CD8-positive, alpha-beta memory T cell (primary cell): ENCODE data around the gene TRIM39. TPM values are rescaled to one million over a fixed set of nuclear protein-coding genes. Genes with fewer than 3 reads are reported as not detected.
"Not testable (repeated sequence)": the region's sequence is repeated elsewhere in the genome, so short reads cannot be mapped to it uniquely, and the experiment has no call there.

ENCODE experiments used
- CTCF ChIA-PET: fragments of 350-600 bp; sonication (Branson Sonifier 250); formaldehyde crosslinking; loops from one replicate; lab custom pipeline; 2021; ENCODE audit warnings: antibody characterized with exemption; lab: Charles Lee
- POLR2A ChIA-PET: fragments of 350-600 bp; sonication (Branson Sonifier 250); formaldehyde crosslinking; loops from one replicate; lab custom pipeline; 2021; ENCODE audit warnings: antibody characterized with exemption; lab: Charles Lee
- DNase-seq, 5 donors: peaks; one replicate each; pipeline versions ENCODE4 v3.0.0 to v3.0.0-alpha.2; 2020 to 2022; ENCODE audit warnings: mixed read lengths in 1 of 5
- H3K27ac ChIP-seq: one replicate; pipeline ENCODE4 v1.7.0; 2013; ENCODE audit warnings: low read depth, mild to moderate bottlenecking, low read length, moderate library complexity
- H3K27me3 ChIP-seq: 2 replicates; pipeline ENCODE4 v1.7.0; 2013; ENCODE audit warnings: low read length, mild to moderate bottlenecking; ENCODE audit not compliant: insufficient read depth, poor library complexity, severe bottlenecking
- H3K36me3 ChIP-seq: 2 replicates; pipeline ENCODE4 v1.7.0; 2013; ENCODE audit warnings: mild to moderate bottlenecking, low read length, moderate library complexity; ENCODE audit not compliant: insufficient read depth
- H3K4me1 ChIP-seq: 2 replicates; pipeline ENCODE4 v1.7.0; 2013; ENCODE audit warnings: mild to moderate bottlenecking, low read length, moderate library complexity; ENCODE audit not compliant: insufficient read depth
- H3K4me3 ChIP-seq: 2 replicates; pipeline ENCODE4 v1.7.0; 2013; ENCODE audit warnings: mild to moderate bottlenecking, low read length
- H3K9me3 ChIP-seq: 2 replicates; pipeline ENCODE4 v1.7.0; 2013; ENCODE audit warnings: mild to moderate bottlenecking, low read length
- H3K27ac Mint-ChIP-seq, 8 donors: one replicate each; pipeline ENCODE4 v1.8.0; 2020 to 2021; ENCODE audit warnings: mixed read lengths in 8 of 8, mild to moderate bottlenecking in 6 of 8, inconsistent platforms in 3 of 8, moderate library complexity in 3 of 8
- H3K27me3 Mint-ChIP-seq, 2 donors: one replicate each; pipeline ENCODE4 v1.8.0; 2020 to 2021; ENCODE audit warnings: mixed read lengths in 2 of 2, mild to moderate bottlenecking in 1 of 2, moderate library complexity in 1 of 2
- H3K36me3 Mint-ChIP-seq, 3 donors: one replicate each; pipeline ENCODE4 v1.8.0; 2020 to 2021; ENCODE audit warnings: mixed read lengths in 3 of 3, inconsistent platforms in 1 of 3, mild to moderate bottlenecking in 1 of 3
- H3K4me1 Mint-ChIP-seq, 3 donors: one replicate each; pipeline ENCODE4 v1.8.0; 2020 to 2021; ENCODE audit warnings: mixed read lengths in 3 of 3, inconsistent platforms in 1 of 3, mild to moderate bottlenecking in 1 of 3
- H3K4me3 Mint-ChIP-seq, 7 donors: one replicate each; pipeline ENCODE4 v1.8.0; 2020 to 2021; ENCODE audit warnings: mixed read lengths in 7 of 7, mild to moderate bottlenecking in 6 of 7, moderate library complexity in 4 of 7, inconsistent platforms in 2 of 7
- H3K9me3 Mint-ChIP-seq, 5 donors: one replicate each; pipeline ENCODE4 v1.8.0; 2020 to 2022; ENCODE audit warnings: mixed read lengths in 5 of 5, mild to moderate bottlenecking in 3 of 5, moderate library complexity in 2 of 5, inconsistent platforms in 1 of 5
- polyA plus RNA-seq: library from polyadenylated mRNA; unstranded; fragments of 300-500 nt; fragmentation: Illumina TruSeq; gene quantifications from one replicate; pipeline ENCODE4 v1.2.3, GENCODE V29; 2021
- total RNA-seq, 2 experiments: library from RNA; stranded (reverse); gene quantifications; one replicate each; pipeline ENCODE4 v1.2.3, GENCODE V29; 2021

The TRIM39 gene
- total RNA-seq: 10 to 100 TPM; 19.9 to 21.9 TPM
- polyA plus RNA-seq: 12.0 TPM

DNA sequence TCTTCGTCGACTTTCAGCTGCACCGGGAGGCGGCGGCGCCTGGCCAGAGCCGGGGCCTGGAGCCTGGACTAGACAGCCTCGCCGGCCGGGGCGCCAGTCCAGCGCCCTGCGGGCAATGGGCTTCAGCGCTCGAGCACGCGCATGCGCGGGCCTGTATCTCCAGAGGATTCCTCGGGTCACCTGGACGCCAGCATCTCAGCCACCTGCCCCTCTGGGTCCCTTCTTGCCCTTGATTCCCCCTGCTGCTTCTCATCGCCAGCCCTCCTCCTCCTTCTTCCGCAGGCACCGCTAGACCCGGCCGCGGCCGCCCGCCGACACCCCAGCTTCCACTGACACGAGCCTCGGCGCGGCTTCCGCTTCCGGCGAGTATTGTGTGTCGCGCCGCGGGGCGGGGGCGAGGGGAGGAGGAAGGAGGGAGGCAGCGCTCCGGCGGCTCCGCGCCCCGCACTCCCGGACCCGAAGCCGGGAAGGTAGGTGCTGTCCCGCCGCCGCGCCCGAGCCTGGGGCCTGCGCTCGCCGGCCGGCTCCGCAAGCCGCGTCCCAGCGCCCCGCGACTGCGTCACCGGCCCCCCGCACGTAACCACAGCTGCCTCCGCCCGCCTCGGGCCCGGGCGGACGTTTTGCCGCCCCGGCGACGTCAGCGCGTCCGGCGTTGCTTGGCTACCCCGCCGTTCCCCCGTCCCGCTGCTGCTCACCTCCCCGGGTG is at the start of gene TRIM39:
TSS of gene TRIM39 (plus strand) at position 402 of the 706 bp plus-strand sequence. CDS start 2,391 bp downstream, outside the sequence.
- CTCF ChIA-PET: interaction anchor here (1.0 to 2.6 kb wide), 5 partner anchors 10 to 107 kb away, joined by 3 to 11 read pairs (median 5); no protein-coding TSS in a partner anchor

GRCh38 chr6:30280988-30281387 is 45.7 kb upstream of the TRIM39 start:
- H3K27me3 Mint-ChIP-seq, DNase-seq, H3K4me3 Mint-ChIP-seq, H3K27me3 ChIP-seq, H3K4me1 Mint-ChIP-seq, H3K27ac Mint-ChIP-seq, H3K27ac ChIP-seq, H3K4me1 ChIP-seq, CTCF ChIA-PET, H3K36me3 ChIP-seq, POLR2A ChIA-PET, H3K4me3 ChIP-seq: not testable (repeated sequence)
- peaks cover 46% of the 10 kb centered on the region for H3K9me3 ChIP-seq
- peaks cover 0 to 36% (median 9%) of the 10 kb centered on the region in 3 donors for H3K36me3 Mint-ChIP-seq
- H3K9me3 Mint-ChIP-seq: peaks cover 47 to 93% (median 90%) of the 10 kb centered on the region in 5 donors

More for the DNA sequence above, at the start of gene TRIM39:
- H3K9me3 Mint-ChIP-seq: no peaks in the 10 kb centered on the region
- peaks cover 4 to 56% (median 14%) of the 10 kb centered on the region in 3 donors for H3K36me3 Mint-ChIP-seq
- peak within 1 kb of the TSS; percentile 98 for H3K27ac ChIP-seq
- peak; percentile 85 to 94 (median 93) for DNase-seq
- H3K4me3 Mint-ChIP-seq: peak within 1 kb of the TSS; percentile 88 to 99 (median 97)
- peak within 1 kb of the TSS; percentile 99 to 100 (median 100) for H3K27ac Mint-ChIP-seq
- POLR2A ChIA-PET: interaction anchor here (0.7 to 2.3 kb wide), 10 partner anchors 12 to 608 kb away, joined by 3 to 24 read pairs (median 5); partner anchors contain the start of genes PPP1R11, RPP21 and TRIM26
- H3K27me3 Mint-ChIP-seq: peaks cover 0 to 11% of the 10 kb centered on the region in 2 donors
- H3K4me1 Mint-ChIP-seq: peaks cover 58 to 66% (median 61%) of the 10 kb centered on the region in 3 donors
- no peaks in the 10 kb centered on the region for H3K9me3 ChIP-seq
- H3K27me3 ChIP-seq: no peaks in the 10 kb centered on the region
- peaks cover 46% of the 10 kb centered on the region for H3K4me1 ChIP-seq
- H3K36me3 ChIP-seq: peaks cover 23% of the 10 kb centered on the region
- H3K4me3 ChIP-seq: peak within 1 kb of the TSS; percentile 97

GRCh38 chr6:30282522-30282921 is 44.2 kb upstream of the TRIM39 start:
- no peaks in the 10 kb centered on the region for H3K4me1 ChIP-seq
- Mint-ChIP-seq H3K9me3 (peaks cover 53 to 97% (median 91%) of the 10 kb centered on the region in 5 donors), H3K4me1 (no peaks in the 10 kb centered on the region), H3K4me3 (no peak overlapping the region), H3K27ac (no peak overlapping the region), H3K27me3 (peaks cover 0 to 3% of the 10 kb centered on the region in 2 donors), H3K36me3 (peaks cover 0 to 36% (median 14%) of the 10 kb centered on the region in 3 donors)
- H3K27ac ChIP-seq: no peak overlapping the region
- no peak overlapping the region for H3K4me3 ChIP-seq
- POLR2A ChIA-PET: no interaction called here
- peaks cover 50% of the 10 kb centered on the region for H3K9me3 ChIP-seq
- DNase-seq: no peak
- CTCF ChIA-PET: no interaction called here
- H3K27me3 ChIP-seq: no peaks in the 10 kb centered on the region
- H3K36me3 ChIP-seq: peaks cover 4% of the 10 kb centered on the region

GRCh38 chr6:30283761-30284160 is 43.0 kb upstream of the TRIM39 start:
- H3K9me3 Mint-ChIP-seq: peaks cover 49 to 97% (median 91%) of the 10 kb centered on the region in 5 donors

GRCh38 chr6:30287139-30287538 is 39.6 kb upstream of the TRIM39 start:
- Mint-ChIP-seq H3K9me3 (peaks cover 44 to 77% (median 68%) of the 10 kb centered on the region in 5 donors), H3K4me3 (no peak overlapping the region), H3K27me3 (no peaks in the 10 kb centered on the region), H3K36me3 (peaks cover 25 to 61% (median 54%) of the 10 kb centered on the region in 3 donors), H3K4me1 (no peaks in the 10 kb centered on the region), H3K27ac (no peak overlapping the region)
- Histone ChIP-seq H3K36me3 (peaks cover 6% of the 10 kb centered on the region), H3K27me3 (no peaks in the 10 kb centered on the region), H3K4me1 (no peaks in the 10 kb centered on the region), H3K27ac (no peak overlapping the region), H3K9me3 (peaks cover 33% of the 10 kb centered on the region), H3K4me3 (no peak overlapping the region)
- no peak for DNase-seq
- ChIA-PET CTCF (no interaction called here), POLR2A (no interaction called here)

More at GRCh38 chr6:30283761-30284160, 43.0 kb upstream of the TRIM39 start:
- Histone ChIP-seq H3K27me3 (no peaks in the 10 kb centered on the region), H3K36me3 (peaks cover 5% of the 10 kb centered on the region), H3K27ac (no peak overlapping the region), H3K4me1 (no peaks in the 10 kb centered on the region), H3K4me3 (no peak overlapping the region), H3K9me3 (peaks cover 52% of the 10 kb centered on the region)
- Mint-ChIP-seq H3K36me3 (peaks cover 6 to 45% (median 22%) of the 10 kb centered on the region in 3 donors), H3K27me3 (peaks cover 0 to 3% of the 10 kb centered on the region in 2 donors), H3K27ac (no peak overlapping the region), H3K4me1 (no peaks in the 10 kb centered on the region), H3K4me3 (no peak overlapping the region)
- no peak for DNase-seq
- ChIA-PET CTCF (no interaction called here), POLR2A (no interaction called here)

GRCh38 chr6:30295837-30296236 is 30.9 kb upstream of the TRIM39 start:
- peaks cover 9% of the 10 kb centered on the region for H3K36me3 ChIP-seq
- ChIA-PET POLR2A (no interaction called here), CTCF (interaction anchor here (1.0 kb wide), 1 partner anchor 30 kb away, joined by 3 read pairs; no protein-coding TSS in a partner anchor)
- no peaks in the 10 kb centered on the region for H3K4me1 ChIP-seq
- no peaks in the 10 kb centered on the region for H3K9me3 Mint-ChIP-seq
- no peak for DNase-seq
- H3K4me1 Mint-ChIP-seq: peaks cover 9 to 15% (median 11%) of the 10 kb centered on the region in 3 donors
- no peak overlapping the region for H3K4me3 Mint-ChIP-seq
- no peak overlapping the region for H3K4me3 ChIP-seq
- no peaks in the 10 kb centered on the region for H3K9me3 ChIP-seq
- no peaks in the 10 kb centered on the region for H3K27me3 ChIP-seq
- H3K27me3 Mint-ChIP-seq: no peaks in the 10 kb centered on the region
- peaks cover 20 to 60% (median 22%) of the 10 kb centered on the region in 3 donors for H3K36me3 Mint-ChIP-seq
- H3K27ac Mint-ChIP-seq: peak overlapping the region in 3 of 8 donors; percentile 25 to 61 (median 53)
- H3K27ac ChIP-seq: no peak overlapping the region

DNA sequence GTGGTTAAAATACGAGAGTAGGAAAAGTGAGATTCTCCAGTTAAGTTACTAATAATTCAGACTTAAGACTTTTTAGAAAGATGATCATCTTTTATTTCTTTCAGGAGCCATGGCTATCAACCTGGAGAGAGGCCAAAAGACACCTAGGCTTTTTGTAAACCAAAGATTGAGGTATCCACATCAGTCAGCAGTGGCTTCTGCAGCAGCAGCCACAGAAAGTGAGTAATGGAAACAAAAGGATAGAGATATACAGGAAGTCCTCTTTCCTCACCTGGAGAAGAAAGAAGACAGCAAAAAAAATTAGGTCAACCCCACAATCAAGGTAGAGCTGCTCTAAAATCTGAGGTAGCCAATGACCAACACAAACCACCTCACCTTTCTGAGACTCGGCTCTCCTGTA is 22.7 kb upstream of the TRIM39 start:
- Mint-ChIP-seq H3K36me3 (peaks cover 29 to 73% (median 47%) of the 10 kb centered on the region in 3 donors), H3K27me3 (no peaks in the 10 kb centered on the region), H3K9me3 (no peaks in the 10 kb centered on the region), H3K4me1 (peaks cover 62 to 84% (median 77%) of the 10 kb centered on the region in 3 donors), H3K4me3 (peak overlapping the region in 2 of 7 donors; percentile 22 to 41), H3K27ac (peak overlapping the region in 6 of 8 donors; percentile 1 to 63 (median 49))
- Histone ChIP-seq H3K27ac (no peak overlapping the region), H3K9me3 (no peaks in the 10 kb centered on the region), H3K4me3 (no peak overlapping the region), H3K27me3 (no peaks in the 10 kb centered on the region), H3K36me3 (peaks cover 13% of the 10 kb centered on the region), H3K4me1 (peaks cover 7% of the 10 kb centered on the region)
- ChIA-PET POLR2A (no interaction called here), CTCF (no interaction called here)
- no peak for DNase-seq

DNA sequence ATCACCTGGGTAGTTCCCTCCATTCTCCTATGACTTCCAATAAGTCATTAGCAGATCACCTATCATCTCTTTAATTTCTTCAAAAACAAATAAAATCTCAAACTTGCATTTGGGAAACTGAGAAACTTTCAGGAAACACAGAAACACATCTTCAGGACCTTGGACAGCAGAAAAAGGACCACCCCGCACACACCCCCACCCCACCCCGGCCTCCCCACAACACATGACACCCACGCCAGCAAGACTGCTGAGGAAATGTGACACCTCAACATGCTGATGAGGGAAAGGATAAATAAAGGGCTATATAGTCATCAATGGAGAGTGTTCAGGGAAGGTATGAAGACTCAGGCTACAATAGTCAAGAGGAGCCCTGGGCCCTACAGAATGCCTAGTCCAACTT is 15.6 kb upstream of the TRIM39 start:
- Mint-ChIP-seq H3K36me3 (peaks cover 24 to 82% (median 36%) of the 10 kb centered on the region in 3 donors), H3K9me3 (no peaks in the 10 kb centered on the region), H3K4me1 (peaks cover 62 to 88% (median 82%) of the 10 kb centered on the region in 3 donors), H3K4me3 (no peak overlapping the region), H3K27me3 (no peaks in the 10 kb centered on the region), H3K27ac (no peak overlapping the region)
- Histone ChIP-seq H3K27ac (no peak overlapping the region), H3K4me3 (no peak overlapping the region), H3K9me3 (no peaks in the 10 kb centered on the region), H3K27me3 (no peaks in the 10 kb centered on the region), H3K4me1 (no peaks in the 10 kb centered on the region), H3K36me3 (peaks cover 26% of the 10 kb centered on the region)
- DNase-seq: no peak
- ChIA-PET POLR2A (no interaction called here), CTCF (no interaction called here)
